Body of pancreas (tissue), 4 donors: ENCODE measurements around the gene PEAK1.

Source experiments
- CTCF ChIP-seq, 7 experiments: fragments of 450-650 bp in 4 of 7; fragments of 200-600 bp in 3 of 7; sonication (generic) in 3 of 7; IDR thresholded peaks; one replicate each; pipeline ENCODE4 v1.5.1; 2016 to 2019; ENCODE audit warnings: antibody characterized with exemption in 7 of 7
- POLR2A ChIP-seq, 3 donors: fragments of 450-650 bp; IDR thresholded peaks; one replicate each; pipeline ENCODE4 v1.6.1; 2016; ENCODE audit warnings: antibody characterized with exemption in 3 of 3, mild to moderate bottlenecking in 2 of 3

- no peak for TF ChIP-seq POLR2A (IDR thresholded peaks at IDR 0.05)
- no peak for TF ChIP-seq CTCF (IDR thresholded peaks at IDR 0.05)
Observed at GRCh38 chr15:77369168-77369567, 50.7 kb downstream of the PEAK1 start.
